HG03135 (cell line): ENCODE measurements around the gene TSPAN9.

ENCODE experiments used
- ATAC-seq: cut with Tn5 transposase; IDR thresholded peaks from one replicate; pipeline ENCODE4 v1.9.1; 2021; ENCODE audit warnings: mild to moderate bottlenecking, moderate library complexity; ENCODE audit not compliant: unreplicated experiment

Gene TSPAN9

DNA sequence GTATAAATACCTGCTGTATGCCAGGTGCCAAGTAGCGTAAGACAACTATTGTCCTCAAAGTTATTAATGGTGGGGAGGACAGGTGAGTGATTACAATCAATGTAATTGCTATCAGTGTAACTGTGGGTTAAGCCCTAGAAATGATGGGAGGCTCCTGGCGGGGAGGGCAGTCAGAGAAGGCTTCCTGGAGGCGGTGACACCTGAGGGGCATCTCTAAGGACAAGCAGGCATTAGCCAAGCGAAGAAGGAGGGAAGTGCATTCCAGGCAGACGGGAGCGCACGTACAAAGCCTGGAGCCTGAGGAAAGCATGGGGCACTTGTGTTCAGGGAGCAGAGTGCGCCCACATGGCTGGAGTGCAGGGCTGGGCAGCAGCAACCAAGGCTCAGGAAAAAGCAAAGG, 230.9 kb downstream of the TSPAN9 start:
- no peak for ATAC-seq

DNA sequence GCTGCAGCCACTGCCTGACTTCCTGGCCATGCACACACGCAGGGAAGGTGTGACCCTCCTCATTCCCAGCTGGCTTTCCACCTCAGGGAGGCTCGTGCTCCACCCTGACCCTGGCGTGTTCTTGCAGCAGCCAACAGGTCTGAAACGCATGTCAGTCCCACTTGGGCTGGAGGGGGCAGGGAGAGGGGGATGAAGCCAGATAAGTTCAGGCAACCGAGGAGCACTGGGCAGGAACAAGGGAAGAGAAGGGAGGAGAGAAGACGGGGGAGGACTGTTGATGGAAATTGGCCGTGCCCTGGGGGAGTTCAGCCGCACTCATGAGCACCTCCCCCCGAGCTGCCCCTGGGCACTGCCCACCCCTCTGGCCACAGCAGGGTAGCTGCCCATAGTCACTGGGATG, 231.4 kb downstream of the TSPAN9 start:
- ATAC-seq, result no peak

DNA sequence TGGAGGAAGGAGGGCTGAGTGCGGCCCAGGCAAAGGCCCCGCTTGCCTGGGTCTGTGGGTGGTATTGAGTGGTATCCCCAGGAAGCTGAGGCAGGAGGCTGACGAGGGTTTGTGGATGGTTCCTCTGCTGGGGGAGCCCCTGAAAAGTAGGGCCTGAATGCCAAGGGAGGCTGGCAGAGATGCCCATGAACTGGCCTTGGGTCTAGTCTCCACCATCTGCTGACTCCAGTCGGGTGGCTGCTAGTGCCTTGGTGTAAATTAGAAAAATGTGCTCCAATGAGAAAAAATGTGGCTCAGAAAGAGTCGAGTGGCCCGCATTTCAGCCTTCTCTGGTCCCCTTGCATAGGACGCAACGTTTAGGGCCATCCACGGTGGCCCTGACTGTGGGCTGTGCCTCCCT, 232.6 kb downstream of the TSPAN9 start:
- ATAC-seq, result no peak

DNA sequence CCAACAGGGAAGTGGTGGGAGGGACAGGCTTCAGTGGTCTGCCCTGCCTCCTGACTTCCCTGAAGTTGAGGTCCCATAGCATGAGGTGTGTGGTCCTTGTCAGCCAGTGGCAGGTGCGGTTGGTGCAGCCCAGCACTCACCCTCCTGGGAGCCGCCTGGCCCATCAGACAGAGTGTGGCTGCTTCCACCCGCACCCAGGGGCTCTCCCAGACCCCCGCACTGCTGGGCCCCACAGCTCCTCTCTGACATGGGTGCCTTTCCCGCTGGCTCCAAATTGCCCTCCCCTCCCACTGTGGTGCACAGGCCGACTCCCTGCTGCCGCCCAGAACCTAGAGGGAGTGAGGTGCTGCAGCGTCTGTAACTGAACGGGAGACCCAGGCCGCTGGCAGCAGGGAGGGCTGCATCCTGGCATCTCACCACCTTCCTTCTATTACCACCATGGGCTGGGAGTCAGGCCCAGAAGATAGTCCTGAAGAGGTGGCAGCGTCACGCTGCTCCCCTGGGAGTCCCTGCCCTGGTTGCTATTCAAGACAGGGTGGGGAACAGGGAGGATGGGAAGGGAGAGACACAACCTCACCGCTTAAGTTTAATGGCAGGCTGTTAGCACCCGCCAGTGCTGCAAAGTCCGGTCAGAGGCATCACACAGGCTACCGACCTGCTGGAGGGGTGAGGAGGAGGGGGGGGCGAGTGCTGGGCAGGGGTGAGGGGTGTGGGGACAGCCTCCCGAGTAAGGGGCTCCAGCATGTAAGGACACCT, 233.3 kb downstream of the TSPAN9 start:
- ATAC-seq, result no peak

DNA sequence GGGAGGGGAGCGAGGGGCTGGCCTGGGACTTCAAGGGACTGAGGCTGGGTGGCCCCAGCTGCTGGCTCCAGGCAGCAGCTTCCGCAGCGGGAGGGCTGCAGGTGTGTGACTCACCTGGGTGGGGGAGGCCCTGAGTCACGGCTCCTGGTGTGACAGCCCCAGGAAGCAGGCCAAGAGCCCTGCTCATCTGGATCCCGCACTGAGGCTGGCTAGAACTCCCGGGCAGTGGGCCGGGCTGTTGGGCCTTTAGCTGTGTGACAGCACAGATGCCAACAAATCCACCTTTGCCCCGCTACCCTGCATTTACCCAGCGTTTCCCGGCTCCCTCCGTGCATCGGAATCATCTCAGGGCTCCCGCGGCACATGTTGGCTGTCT, 233.8 kb downstream of the TSPAN9 start:
- ATAC-seq, result no peak

DNA sequence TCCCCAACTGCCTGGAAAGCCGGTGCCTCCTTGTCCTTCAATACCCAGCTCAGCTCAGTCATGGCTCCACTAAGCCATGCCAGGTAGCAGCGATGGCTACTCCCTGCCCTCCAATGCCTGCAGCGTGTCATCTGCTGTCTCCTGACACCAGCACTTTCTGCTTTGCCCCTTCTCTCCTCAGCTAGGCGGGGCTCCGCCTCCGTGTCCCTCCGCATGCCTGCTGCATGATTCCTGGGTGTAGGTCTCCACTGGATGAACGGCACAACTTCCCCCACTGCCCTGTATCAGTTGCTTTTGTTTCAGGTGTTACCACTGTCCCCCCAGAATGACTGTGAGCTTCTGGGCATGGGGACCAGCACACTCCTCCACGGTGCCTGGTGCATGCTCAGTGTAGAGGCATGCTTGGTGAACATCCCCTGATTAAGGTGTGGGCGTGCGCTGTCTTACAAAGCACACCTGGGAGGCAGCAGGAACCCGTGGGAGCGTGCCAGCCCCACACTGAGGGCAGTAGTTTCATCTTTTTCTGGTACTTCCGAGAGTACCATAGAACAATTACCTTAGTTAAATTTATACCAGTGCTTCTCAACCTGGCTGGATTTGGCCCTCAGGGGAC, 234.4 kb downstream of the TSPAN9 start:
- no peak for ATAC-seq

DNA sequence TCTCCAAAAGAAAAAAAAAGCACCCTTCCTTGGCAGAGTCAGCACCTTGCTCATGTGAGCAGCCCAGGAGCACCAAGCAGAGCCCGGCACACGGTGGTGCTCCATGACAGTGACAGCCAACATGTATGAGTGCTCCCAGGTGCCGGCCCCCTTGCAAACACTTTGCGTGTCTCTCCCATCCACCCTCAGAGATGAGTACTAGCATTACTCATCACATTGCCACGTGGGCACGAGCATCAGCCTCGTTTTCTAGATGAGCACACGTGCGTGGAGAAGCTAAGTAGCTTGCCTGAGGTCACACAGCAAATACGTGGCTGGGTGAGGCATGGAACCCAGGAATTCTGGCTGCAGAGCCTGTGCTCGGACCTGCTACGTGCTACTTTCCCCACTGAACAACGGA, 235.9 kb downstream of the TSPAN9 start:
- no peak for ATAC-seq

DNA sequence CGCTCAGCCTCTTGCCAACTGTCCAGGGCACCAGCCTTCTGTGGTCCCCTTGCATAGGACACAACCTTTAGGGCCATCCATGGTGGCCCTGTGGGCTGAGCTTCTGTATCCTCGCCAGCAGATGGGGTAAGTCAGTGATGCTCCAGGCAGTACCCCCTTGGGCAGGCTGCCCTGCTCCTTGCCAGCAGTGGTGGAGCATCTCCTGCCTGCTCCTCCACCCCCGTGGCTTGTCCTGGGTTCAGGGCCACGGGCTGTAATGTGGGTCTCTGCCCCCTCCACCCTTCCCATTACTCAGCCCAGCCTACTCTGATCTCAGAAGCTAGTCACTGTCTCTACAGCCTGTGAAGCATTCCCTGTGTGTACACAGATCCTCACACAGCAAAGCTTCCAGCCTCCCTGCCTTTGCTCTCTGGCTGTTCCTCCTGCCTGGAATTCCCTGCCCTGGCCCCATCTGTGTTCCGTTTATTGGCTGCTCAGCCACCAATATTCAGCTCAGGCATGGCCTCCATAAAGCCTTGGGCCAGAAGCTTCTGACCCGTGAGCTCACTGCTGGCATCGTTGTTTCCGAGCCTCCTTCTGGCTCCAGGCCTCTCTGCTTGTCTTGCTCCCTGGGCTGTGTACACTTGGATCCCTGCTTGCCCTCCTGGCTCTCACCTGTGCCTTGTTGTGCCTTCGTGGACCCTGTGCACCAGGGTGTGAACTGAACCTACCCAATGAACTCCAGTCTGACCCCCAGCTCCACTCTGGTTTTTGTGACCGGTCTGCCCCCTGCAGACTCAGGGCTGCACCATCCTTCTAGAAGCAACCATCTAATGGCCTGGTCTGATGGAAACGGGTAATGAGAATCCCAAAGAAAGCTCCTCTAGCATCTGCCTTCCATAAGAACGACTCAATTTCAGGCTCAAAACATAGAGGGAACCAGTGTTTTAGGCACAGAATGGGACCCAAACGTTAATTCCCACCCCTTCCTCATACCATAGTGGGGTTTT, 236.8 kb downstream of the TSPAN9 start:
- no peak for ATAC-seq

DNA sequence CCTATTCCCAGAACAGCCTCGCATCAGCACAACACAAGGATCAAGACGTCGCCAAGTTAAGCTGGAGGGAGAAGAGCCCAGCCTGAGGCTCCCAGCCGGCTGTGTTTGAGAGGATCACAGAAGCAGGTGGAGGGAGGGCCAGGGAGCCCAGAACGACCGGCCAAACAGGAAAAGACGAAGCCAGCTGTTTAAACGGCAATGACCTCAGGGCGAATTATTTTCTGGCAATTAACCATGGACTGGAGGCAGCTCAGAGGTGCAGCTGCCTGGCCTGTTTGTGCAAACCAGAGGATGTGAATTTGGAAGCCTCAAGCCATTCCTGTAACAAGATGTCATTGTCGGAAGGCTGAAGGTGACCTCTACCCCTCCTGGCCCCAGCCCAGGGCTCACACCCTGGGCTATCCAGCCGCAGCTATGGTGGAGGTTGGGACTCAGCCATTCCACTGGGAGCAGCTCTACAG, 238.1 kb downstream of the TSPAN9 start:
- no peak for ATAC-seq

DNA sequence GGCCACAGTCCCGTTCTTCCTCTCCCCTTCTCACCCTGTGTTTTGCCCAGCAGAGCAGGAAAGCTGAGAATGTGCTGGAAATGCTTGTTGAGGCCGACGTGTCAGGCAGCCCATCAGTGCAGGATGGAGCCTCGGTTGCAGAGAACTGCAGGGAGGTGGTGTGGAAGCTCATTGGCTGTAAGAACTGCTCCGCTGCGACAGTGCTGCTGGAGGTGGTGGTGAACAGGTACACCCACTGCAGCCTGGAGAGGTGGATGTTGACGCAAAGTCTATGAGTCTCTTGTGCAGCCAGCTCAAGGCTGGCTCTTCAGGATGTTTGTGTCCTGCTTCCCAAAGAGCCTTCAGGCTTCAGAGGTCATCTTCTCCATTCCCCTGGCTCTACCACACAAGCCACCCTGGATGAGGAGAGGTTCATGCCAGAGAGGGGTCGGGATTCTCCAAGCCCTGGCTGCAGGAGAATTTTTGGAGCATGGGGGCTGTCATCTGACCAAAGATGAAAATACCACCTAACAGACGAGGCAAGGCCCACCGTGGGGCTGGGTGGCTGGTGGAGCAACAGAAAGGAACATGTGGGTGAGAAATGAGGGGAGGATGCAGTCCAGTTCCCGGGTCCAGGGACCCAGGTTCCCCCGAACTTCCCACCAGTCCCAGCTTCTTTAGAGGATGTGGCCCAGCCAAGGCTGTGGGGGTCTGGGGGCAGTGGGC, 239.7 kb downstream of the TSPAN9 start:
- no peak for ATAC-seq

DNA sequence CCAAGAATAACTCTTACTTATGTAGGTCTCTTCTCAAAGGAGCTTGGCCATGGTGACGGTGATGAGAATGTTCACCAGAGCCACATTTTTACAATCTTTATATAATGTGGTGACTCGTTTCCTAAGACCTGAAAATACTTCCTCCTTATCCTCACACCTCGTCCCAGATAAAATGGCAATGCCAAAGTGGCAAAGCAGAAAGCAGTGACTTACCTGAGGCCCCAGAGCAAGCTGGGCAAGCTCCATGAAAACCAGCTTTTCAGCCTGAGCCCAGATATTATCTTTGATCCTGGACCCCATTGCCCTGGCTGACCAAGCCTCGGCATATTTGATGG, 240.3 kb downstream of the TSPAN9 start:
- no peak for ATAC-seq

DNA sequence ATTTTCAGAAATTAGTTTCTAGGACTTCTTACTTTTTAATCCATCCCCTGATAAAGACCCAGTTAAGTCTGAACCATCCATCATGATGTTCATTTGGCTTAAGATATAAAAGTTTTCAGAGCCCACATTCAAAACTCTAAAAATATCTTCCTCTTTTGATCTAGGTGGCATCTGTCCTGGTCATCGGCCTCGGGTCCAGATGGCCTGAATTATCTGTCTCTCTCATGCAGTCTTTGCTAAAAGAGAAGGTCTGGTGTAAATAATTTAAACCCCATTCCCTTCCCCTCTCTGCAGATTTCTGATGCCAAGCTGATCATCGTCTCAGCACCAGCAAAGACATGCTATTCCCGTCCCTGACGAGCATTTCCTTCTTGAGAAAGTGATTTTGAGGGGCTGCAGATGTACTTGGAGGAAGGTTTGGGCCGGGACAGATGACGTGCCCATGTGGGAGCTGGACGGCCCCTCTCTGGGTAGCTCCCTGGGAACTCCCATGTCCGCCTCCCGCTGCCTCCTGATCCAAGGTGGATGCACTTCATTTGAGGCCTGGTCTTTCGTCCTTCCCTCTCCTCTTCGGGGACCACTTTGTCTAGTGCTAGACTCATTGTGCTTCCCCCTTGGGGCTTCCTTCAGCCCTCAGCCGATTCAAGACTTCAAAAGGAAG, 240.8 kb downstream of the TSPAN9 start:
- ATAC-seq, result no peak

DNA sequence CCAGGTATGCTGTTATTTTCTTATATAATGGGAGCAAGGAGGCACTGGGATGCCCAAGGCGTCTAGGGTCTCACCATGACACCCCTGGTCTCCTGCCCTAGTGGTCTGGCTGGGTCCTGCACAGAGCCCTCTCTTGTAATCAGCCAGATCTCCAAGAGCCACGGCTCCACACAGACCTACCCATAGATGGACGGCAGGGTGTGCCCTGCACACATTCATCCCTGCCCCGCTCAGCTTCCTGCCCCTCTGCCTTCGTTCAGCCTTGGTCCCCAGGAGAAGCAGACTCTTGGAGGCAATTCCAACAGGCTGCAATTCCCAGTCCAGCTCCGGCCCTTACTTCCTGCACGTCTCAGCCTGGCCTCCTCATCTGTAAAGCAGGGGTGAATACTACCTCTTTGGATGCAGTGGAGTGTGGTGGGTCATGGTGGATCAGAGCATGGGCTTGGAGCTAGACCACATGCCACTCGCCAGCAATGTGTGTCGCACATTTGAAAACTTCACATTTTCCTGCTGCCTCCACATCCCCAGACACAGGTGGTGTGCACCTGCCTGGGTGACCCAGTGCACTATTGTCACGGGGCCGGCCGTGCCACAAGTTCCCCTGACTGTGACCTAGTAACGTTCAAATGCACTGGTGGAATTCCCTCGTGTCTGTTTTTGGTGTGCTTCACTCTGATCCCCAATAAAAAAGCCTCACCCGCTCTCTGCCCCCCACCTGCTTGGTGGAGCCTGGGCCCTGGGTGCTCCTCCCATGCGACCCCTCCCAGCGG, 242.7 kb downstream of the TSPAN9 start:
- no peak for ATAC-seq

DNA sequence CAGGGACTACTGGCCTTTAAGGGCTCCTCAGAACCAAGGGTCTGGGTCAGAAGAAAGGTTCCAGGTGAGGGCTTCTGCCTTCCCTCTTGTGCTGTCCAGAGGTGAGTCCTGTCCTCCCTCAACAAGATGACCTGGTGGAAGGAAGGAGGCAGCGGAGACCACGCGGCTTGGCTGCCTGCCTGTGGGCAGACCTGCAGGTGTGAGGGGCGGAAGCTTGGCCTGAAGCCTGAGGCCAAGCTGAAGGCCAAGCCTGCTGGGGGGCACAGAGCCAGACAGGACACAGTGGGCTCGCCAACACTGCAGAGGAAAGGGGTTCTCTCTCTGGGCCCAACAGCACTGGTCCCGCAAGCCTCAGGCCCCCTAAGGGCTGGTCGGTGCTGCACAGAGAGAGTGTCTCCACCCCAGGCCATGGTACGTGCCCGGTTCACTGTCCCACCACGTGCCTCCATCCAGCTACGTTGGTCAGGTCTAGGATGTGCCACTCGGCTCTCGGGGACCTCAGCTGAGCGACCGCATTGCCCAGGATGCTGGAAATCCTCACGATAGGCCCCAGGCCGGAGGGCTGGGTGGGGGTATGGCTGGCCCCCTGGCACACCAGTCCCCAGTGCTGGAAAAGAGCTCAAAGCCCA, 243.8 kb downstream of the TSPAN9 start:
- no peak for ATAC-seq

DNA sequence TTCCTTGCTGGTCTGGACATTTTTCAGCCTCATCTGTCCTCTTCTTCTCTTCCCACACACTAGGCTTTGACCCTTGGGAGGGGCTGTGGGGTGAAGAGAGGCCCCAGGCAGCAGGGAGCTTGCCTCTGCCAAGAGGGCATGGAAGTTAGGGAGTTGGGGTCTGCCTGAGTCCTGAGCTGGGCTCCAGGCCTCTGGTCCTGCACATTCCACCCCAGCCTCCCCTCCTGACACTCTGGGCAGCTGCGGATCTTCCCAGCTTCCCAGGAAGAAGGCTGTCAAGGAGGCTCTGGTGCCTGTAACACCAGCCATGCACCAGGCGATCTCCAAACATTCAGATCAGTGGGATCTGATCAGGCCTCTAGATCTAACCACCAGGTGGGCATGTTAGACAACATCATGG, 244.7 kb downstream of the TSPAN9 start:
- ATAC-seq, result no peak

DNA sequence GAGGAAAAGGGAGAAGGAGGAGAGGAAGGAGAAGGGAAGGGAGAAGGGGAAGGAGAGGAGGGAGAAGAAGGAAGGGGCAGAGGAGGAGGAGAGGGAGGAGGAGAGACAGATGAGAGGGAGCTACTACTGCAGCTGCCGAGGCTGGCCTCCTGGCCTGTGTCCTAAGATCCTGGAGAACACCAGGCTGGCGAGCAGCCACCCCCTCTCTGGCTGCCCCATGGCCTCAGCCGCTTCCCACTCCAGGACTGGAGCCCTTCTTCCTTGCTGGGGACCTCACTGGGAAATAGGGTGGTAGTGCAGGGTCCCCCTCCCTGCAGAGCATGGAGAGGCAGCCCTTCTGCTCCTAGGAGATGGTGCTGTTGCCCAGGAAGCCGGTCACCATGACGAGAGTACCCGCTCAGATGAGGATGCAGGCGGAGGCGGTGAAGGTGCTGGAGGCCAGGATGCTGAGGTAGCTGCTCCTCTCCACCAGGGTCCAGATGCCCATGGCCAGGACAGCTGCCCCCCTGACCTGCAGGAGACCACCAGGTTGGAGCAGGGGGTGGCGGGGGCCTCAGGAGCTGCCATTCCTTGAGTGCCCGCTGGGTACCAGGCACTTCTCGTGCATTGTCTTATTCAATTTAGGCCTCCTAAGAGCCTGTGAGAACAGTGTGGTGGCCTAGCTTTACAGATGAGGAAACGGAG, 246.0 kb downstream of the TSPAN9 start:
- no peak for ATAC-seq

DNA sequence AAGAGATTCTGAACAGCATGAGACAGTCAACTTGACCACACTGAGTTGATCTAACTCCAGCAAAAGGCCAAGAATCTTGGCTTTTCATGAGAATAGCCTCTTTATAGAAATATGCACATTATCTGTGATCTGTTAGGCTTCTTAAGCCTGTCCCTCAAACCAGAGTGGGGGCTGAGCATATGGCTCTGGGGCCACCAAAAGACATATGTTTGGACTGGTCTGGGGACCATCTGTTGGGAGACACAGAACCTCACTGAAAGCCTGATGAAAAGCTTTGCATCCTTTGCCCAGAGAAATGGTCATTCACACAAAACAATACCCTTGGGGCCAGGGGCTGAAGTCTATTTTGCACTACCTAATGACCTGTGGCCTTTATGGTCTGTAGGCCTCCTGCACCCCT, 248.6 kb downstream of the TSPAN9 start:
- no peak for ATAC-seq

DNA sequence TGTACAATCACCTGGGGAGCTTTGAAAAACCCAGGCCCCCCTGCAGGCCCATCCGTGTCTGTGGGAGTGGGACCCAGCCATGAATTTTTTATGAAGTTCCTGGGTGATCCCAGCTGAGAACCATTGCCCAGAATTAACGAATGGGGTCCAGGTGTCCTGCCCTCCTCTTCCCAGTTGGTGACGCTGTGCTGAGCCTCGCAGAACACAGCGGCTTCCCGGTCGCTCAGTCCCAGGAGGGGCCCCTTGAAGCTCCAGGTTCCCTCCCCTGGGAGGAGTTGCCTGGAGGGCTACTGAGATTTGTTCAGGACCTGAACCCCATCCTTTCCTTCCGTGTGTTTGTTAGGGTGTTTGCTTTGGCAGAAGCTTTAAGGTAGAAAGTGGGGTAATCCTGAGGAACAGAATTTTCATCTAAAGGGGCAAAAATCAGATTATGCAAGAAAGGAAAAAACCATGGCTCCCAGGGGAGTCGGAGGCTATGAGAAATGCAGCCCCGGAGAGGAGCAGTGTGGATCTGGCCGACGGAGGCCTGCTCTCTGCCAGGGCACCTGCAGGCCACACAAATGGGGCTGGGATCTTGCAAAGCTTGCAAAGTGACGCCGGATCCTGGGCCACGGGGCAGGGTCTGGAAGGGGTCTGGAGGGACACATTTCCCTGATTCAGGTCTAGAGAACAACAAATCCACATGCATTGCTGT, 249.1 kb downstream of the TSPAN9 start:
- ATAC-seq, result no peak
